HCT116 (cell line): ENCODE data around the gene QRFPR. TPM values are rescaled to one million over a fixed set of nuclear protein-coding genes. Genes with fewer than 3 reads are reported as not detected.

Experiments used
- ATAC-seq: fragments of 200-7000 bp; cut with Tn5 transposase; 2 replicates; pipeline ENCODE4 v1.9.1; 2020; ENCODE audit warnings: mild to moderate bottlenecking, moderate library complexity
- BruUV-seq: library from RNA; stranded (reverse); fragments of 400-500 nt; replicated peaks from 2 replicates; lab custom pipeline; 2021; lab: Mats Ljungman, UMichigan
- CTCF ChIA-PET: fragments of 300-600 bp; sonication (Branson Sonifier 250); formaldehyde crosslinking; loops from one replicate; lab custom pipeline; 2021; ENCODE audit warnings: antibody characterized with exemption; lab: Charles Lee
- POLR2A ChIA-PET: fragments of 300-600, 350-600 bp; sonication (Branson Sonifier 250); formaldehyde crosslinking; loops from one replicate; lab custom pipeline; 2021; ENCODE audit warnings: antibody characterized with exemption; lab: Charles Lee
- RAD21 ChIA-PET, 2 experiments: fragments of 300-600 bp; sonication (Branson Sonifier 250); formaldehyde crosslinking; loops; one replicate each; lab custom pipeline; 2023; ENCODE audit warnings: low total read pairs in 2 of 2; ENCODE audit not compliant: uncharacterized antibody in 2 of 2, unreplicated experiment in 2 of 2, low non-redundant PET in 1 of 2; lab: Charles Lee
- DNase-seq: peaks from one replicate; pipeline ENCODE4 v3.0.0-alpha.2; 2010; ENCODE audit warnings: low read depth, low spot score
- H2AFZ ChIP-seq: fragments of 200-600 bp; shearing (Covaris generic), sonication (generic); 2 replicates; pipeline ENCODE4 v1.6.1; 2017; ENCODE audit warnings: low read depth, mixed run types, mixed read lengths, antibody characterized with exemption, low read length; ENCODE audit not compliant: poor library complexity, severe bottlenecking
- H3K27ac ChIP-seq: 2 replicates; pipeline ENCODE4 v1.5.1; 2012; ENCODE audit warnings: low read depth, low read length
- H3K27me3 ChIP-seq: fragments of 200-600 bp; sonication (generic); 2 replicates; pipeline ENCODE4 v1.6.1; 2016; ENCODE audit warnings: mixed run types, low read length, mixed read lengths; ENCODE audit not compliant: insufficient read depth
- H3K36me3 ChIP-seq, 2 experiments: fragments of 200-500 bp in 1 of 2; fragments of 200-600 bp in 1 of 2; sonication (Bioruptor generic) in 1 of 2; sonication (generic) in 1 of 2; 2 replicates each; pipeline versions ENCODE4 v1.5.1 to v1.6.1; 2014 to 2016; ENCODE audit warnings: low read length in 2 of 2, inconsistent platforms in 1 of 2, mixed read lengths in 1 of 2, mixed run types in 1 of 2; ENCODE audit not compliant: insufficient read depth in 2 of 2, control insufficient read depth in 1 of 2
- H3K4me1 ChIP-seq, 2 experiments: fragments of 200-600 bp in 1 of 2; sonication (generic) in 1 of 2; 2 replicates each; pipeline versions ENCODE4 v1.5.1 to v1.6.1; 2012 to 2017; ENCODE audit warnings: low read length in 2 of 2, inconsistent platforms in 1 of 2, mild to moderate bottlenecking in 1 of 2, mixed read lengths in 1 of 2, mixed run types in 1 of 2, moderate library complexity in 1 of 2; ENCODE audit not compliant: insufficient read depth in 2 of 2, control insufficient read depth in 1 of 2
- H3K4me2 ChIP-seq: fragments of 200-600 bp; sonication (generic); 2 replicates; pipeline ENCODE4 v1.6.1; 2017; ENCODE audit warnings: mixed run types, low read length, mixed read lengths
- H3K4me3 ChIP-seq, 2 experiments: fragments of 200-600 bp in 1 of 2; sonication (generic) in 1 of 2; replicated peaks in 1 of 2; 2 replicates each; pipeline ENCODE4 v1.5.1; 2011 to 2016; ENCODE audit warnings: low read length in 2 of 2, control low read depth in 1 of 2, low read depth in 1 of 2, mild to moderate bottlenecking in 1 of 2, mixed read lengths in 1 of 2, mixed run types in 1 of 2
- H3K79me2 ChIP-seq: fragments of 200-600 bp; sonication (generic); 2 replicates; pipeline ENCODE4 v1.6.1; 2017; ENCODE audit warnings: mild to moderate bottlenecking, mixed run types, low read length, moderate library complexity, mixed read lengths; ENCODE audit not compliant: insufficient read depth
- H3K9ac ChIP-seq: fragments of 200-600 bp; sonication (generic); 2 replicates; pipeline ENCODE4 v1.6.1; 2016; ENCODE audit warnings: low read length, mixed read lengths
- H3K9me2 ChIP-seq: fragments of 200-600 bp; sonication (generic), shearing (Covaris generic); 2 replicates; pipeline ENCODE4 v1.6.1; 2017; ENCODE audit warnings: mixed run types, mild to moderate bottlenecking, moderate library complexity; ENCODE audit not compliant: insufficient read depth
- H3K9me3 ChIP-seq, 2 experiments: fragments of 200-500 bp in 1 of 2; fragments of 200-600 bp in 1 of 2; sonication (Bioruptor generic) in 1 of 2; sonication (generic) in 1 of 2; 2 replicates each; pipeline ENCODE4 v1.6.1; 2014 to 2017; ENCODE audit warnings: low read length in 2 of 2, mixed read lengths in 2 of 2, inconsistent platforms in 1 of 2, low read depth in 1 of 2, mild to moderate bottlenecking in 1 of 2, mixed run types in 1 of 2, moderate library complexity in 1 of 2; ENCODE audit not compliant: control insufficient read depth in 1 of 2, insufficient read depth in 1 of 2
- H4K20me1 ChIP-seq: fragments of 200-600 bp; sonication (generic), shearing (Covaris generic); 2 replicates; pipeline ENCODE4 v1.6.1; 2017; ENCODE audit warnings: mixed run types, mild to moderate bottlenecking, moderate library complexity; ENCODE audit not compliant: insufficient read depth
- ATF3 ChIP-seq: IDR thresholded peaks from 2 replicates; pipeline ENCODE4 v1.6.1; 2012
- CBX3 ChIP-seq: IDR thresholded peaks from 2 replicates; pipeline ENCODE4 v1.6.1; 2012; ENCODE audit warnings: low read depth
- CTCF ChIP-seq, 3 experiments: fragments of 200-600 bp in 1 of 3; sonication (generic) in 1 of 3; IDR thresholded peaks in 2 of 3; conservative IDR thresholded peaks in 1 of 3; 2 replicates each; pipeline ENCODE4 v1.5.1; 2012 to 2017; ENCODE audit warnings: low read depth in 2 of 3, low read length in 2 of 3, antibody characterized with exemption in 1 of 3, borderline replicate concordance in 1 of 3, control low read depth in 1 of 3, mild to moderate bottlenecking in 1 of 3, mixed read lengths in 1 of 3, mixed run types in 1 of 3, moderate library complexity in 1 of 3; ENCODE audit not compliant: insufficient read depth in 1 of 3
- EGR1 ChIP-seq: IDR thresholded peaks from 2 replicates; pipeline ENCODE4 v1.6.1; 2012; ENCODE audit warnings: low read depth
- ELF1 ChIP-seq: IDR thresholded peaks from 2 replicates; pipeline ENCODE4 v1.6.1; 2012; ENCODE audit warnings: low read depth, borderline replicate concordance
- EZH2 ChIP-seq: fragments of 200-600 bp; sonication (generic); IDR thresholded peaks from 2 replicates; pipeline ENCODE4 v1.6.1; 2017; ENCODE audit warnings: antibody characterized with exemption, mixed run types
- EZH2phosphoT487 ChIP-seq: fragments of 200-600 bp; IDR thresholded peaks from 2 replicates; pipeline ENCODE4 v1.6.1; 2018; ENCODE audit warnings: antibody characterized with exemption, borderline replicate concordance
- JUND ChIP-seq: IDR thresholded peaks from 2 replicates; pipeline ENCODE4 v1.6.1; 2012
- RAD21 ChIP-seq: IDR thresholded peaks from 2 replicates; pipeline ENCODE4 v1.6.1; 2012; ENCODE audit warnings: low read depth, mild to moderate bottlenecking
- REST ChIP-seq: IDR thresholded peaks from 2 replicates; pipeline ENCODE4 v1.6.1; 2012; ENCODE audit warnings: low read depth
- SIN3A ChIP-seq: IDR thresholded peaks from 2 replicates; pipeline ENCODE4 v1.6.1; 2012; ENCODE audit warnings: low read depth
- SP1 ChIP-seq: IDR thresholded peaks from 2 replicates; pipeline ENCODE4 v1.6.1; 2012; ENCODE audit warnings: low read depth
- SRF ChIP-seq: IDR thresholded peaks from 2 replicates; pipeline ENCODE4 v1.6.1; 2012; ENCODE audit warnings: low read depth
- TCF7L2 ChIP-seq: IDR thresholded peaks from 2 replicates; pipeline ENCODE4 v1.7.0; 2011; ENCODE audit warnings: borderline replicate concordance, inconsistent platforms; ENCODE audit not compliant: insufficient read depth, insufficient read length; ENCODE audit errors: extremely low read depth
- YY1 ChIP-seq: IDR thresholded peaks from 2 replicates; pipeline ENCODE4 v1.6.1; 2011; ENCODE audit warnings: low read length, low read depth, moderate library complexity, mild to moderate bottlenecking; ENCODE audit not compliant: insufficient replicate concordance; ENCODE audit errors: extremely low read depth
- ZBTB33 ChIP-seq: IDR thresholded peaks from 2 replicates; pipeline ENCODE4 v1.6.1; 2011; ENCODE audit warnings: mild to moderate bottlenecking, low read length, moderate library complexity; ENCODE audit not compliant: insufficient replicate concordance; ENCODE audit errors: extremely low read depth
- ZNF274 ChIP-seq: fragments of 200-500 bp; sonication (Bioruptor generic); IDR thresholded peaks from 2 replicates; pipeline ENCODE4 v1.6.1; 2014; ENCODE audit warnings: mild to moderate bottlenecking, low read depth, low read length, inconsistent platforms
- intact Hi-C: fragments of 100-400 bp; cut with micrococcal nuclease; formaldehyde crosslinking; loops from 2 replicates; pipeline ENCODE4 v1.10.0; 2022
- total RNA-seq: library from RNA; stranded (reverse); gene quantifications from one replicate; pipeline ENCODE4 v1.2.1, GENCODE V29; 2021; ENCODE audit not compliant: unreplicated experiment

QRFPR gene
- total RNA-seq, 1 experiment from 2014 or later, result not detected

- no peak overlapping the region for H3K27ac ChIP-seq
- H2AFZ ChIP-seq, result no peak overlapping the region
- ChIA-PET POLR2A (no interaction called here), CTCF (no interaction called here), RAD21 (no interaction called here)
- H3K4me3 ChIP-seq, result no peak overlapping the region
- no peaks in the 10 kb centered on the region for H3K79me2 ChIP-seq
- BruUV-seq, result no TSS peak
- no peaks in the 10 kb centered on the region for H3K36me3 ChIP-seq
- no peak overlapping the region for H3K4me2 ChIP-seq
- H3K9me3 ChIP-seq, result no peaks in the 10 kb centered on the region
- H3K9me2 ChIP-seq, result no peaks in the 10 kb centered on the region
- H4K20me1 ChIP-seq, result no peaks in the 10 kb centered on the region
- no peak for TF ChIP-seq SRF
- no peak for TF ChIP-seq EZH2
- TF ChIP-seq ZBTB33, result no peak
- TF ChIP-seq EZH2phosphoT487, result no peak
- no peak for TF ChIP-seq ATF3
- TF ChIP-seq SIN3A, result no peak
- no peak for TF ChIP-seq JUND
- no peak for TF ChIP-seq CBX3
- TF ChIP-seq ELF1, result no peak
- TF ChIP-seq RAD21, result no peak
- no peak for TF ChIP-seq REST
- TF ChIP-seq YY1, result no peak
- no peak for TF ChIP-seq ZNF274
- TF ChIP-seq CTCF (IDR thresholded peaks at IDR 0.05 in 2 of 3, conservative IDR thresholded peaks at IDR 0.05 in 1 of 3; ENCODE audit: borderline replicate concordance in 1 of 3, insufficient read depth in 1 of 3, low read depth in 2 of 3, low read length in 2 of 3), result no peak
- no peak for TF ChIP-seq SP1
- TF ChIP-seq TCF7L2, result no peak
- no peak for TF ChIP-seq EGR1
- no peak for DNase-seq
- intact Hi-C loops, result loop anchor here (5.0 kb wide), 1 partner anchor 363 kb away; no protein-coding TSS in a partner anchor
- no peaks in the 10 kb centered on the region for H3K27me3 ChIP-seq
- ATAC-seq, result no peak
- peaks cover 4 to 23% of the 10 kb centered on the region in 2 experiments; a peak in 3 of 4 replicates for H3K4me1 ChIP-seq
- no peak overlapping the region for H3K9ac ChIP-seq
These were observed 7.0 kb downstream of the QRFPR start for GRCh38 chr4:121373841-121374240.
